ENCODE data around the gene ANKS4B.

DNA sequence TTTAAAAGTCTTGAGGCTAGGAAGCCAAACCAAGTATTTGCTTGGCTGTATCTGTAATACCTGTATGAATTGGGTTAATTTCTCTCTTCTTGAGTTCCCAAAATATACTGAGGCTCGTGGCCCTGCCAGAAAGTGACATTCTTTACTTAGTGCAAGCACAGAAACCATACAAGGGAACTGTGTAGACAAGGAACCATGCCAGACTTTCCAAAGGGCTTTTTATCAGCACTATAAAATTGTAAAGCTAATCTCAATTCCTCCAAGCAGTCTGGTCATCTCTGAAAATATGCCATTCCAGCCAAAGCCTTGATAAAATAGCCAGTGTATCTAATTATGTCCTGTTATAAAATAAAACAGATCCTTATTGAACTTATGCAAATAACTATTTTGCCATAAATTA, 51.8 kb downstream of the ANKS4B start:
- TF ChIP-seq POLR2AphosphoS5 (IDR thresholded peaks at IDR 0.05; ENCODE audit: low read depth, low read length) (no peak), POLR2A (IDR thresholded peaks at IDR 0.05; ENCODE audit: low read depth, low read length) (no peak), SPI1 (IDR thresholded peaks at IDR 0.05; ENCODE audit: low read depth, low read length) (no peak), TAF1 (IDR thresholded peaks at IDR 0.05; ENCODE audit: low read depth, low read length) (no peak), POU2F2 (IDR thresholded peaks at IDR 0.05; ENCODE audit: low read depth, low read length) (no peak)

Data from GM12891 (cell line).